ENCODE results near the gene DNAL4. TPM values are rescaled to one million over a fixed set of nuclear protein-coding genes. Genes with fewer than 3 reads are reported as not detected.

DNAL4 gene
- total RNA-seq, 2 donors from 2014 or later = 5.1 to 7.2 TPM

GRCh38 chr22:38789606-38790005 is 4.3 kb downstream of the DNAL4 start:
- DNase-seq (no peak), ATAC-seq (no peak)
- Mint-ChIP-seq H3K27ac (no peak overlapping the region), H3K4me3 (no peak overlapping the region), H3K4me1 (peaks cover 6% of the 10 kb centered on the region), H3K36me3 (ENCODE audit: low read depth) (no peaks in the 10 kb centered on the region), H3K27me3 (no peaks in the 10 kb centered on the region)
- no peaks in the 10 kb centered on the region for H3K9me3 ChIP-seq (ENCODE audit: control insufficient read depth, low read length, poor library complexity, severe bottlenecking)

DNA sequence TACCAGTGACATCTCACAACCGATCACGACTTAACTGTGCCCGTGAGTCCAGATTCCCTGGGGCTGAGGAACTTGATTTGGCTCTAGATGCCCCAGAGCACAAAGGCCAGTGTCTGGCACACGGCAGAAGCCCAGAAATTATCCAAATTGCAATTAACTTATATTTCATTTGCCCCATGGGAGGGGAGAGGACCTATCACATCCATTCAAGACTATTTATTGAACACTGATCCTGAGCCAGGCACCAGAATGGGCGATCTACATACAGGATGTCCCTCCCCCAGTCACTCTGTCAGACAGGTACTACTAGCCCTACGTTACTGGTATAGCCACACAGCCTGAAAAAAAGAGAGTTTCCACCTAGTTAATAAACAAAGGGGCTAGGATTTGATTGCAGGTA is 5.1 kb downstream of the DNAL4 start:
- no peak for ATAC-seq
- Mint-ChIP-seq H3K4me1 (peaks cover 6% of the 10 kb centered on the region), H3K36me3 (ENCODE audit: low read depth) (no peaks in the 10 kb centered on the region), H3K27ac (no peak overlapping the region), H3K27me3 (no peaks in the 10 kb centered on the region), H3K4me3 (no peak overlapping the region)
- H3K9me3 ChIP-seq (ENCODE audit: control insufficient read depth, low read length, poor library complexity, severe bottlenecking) = no peaks in the 10 kb centered on the region
- no peak for DNase-seq

- H3K9me3 ChIP-seq (ENCODE audit: control insufficient read depth, low read length, poor library complexity, severe bottlenecking) = no peaks in the 10 kb centered on the region
- DNase-seq = no peak
- H3K27ac Mint-ChIP-seq = no peak overlapping the region
- no peaks in the 10 kb centered on the region for H3K27me3 Mint-ChIP-seq
- no peak overlapping the region for H3K4me3 Mint-ChIP-seq
- H3K36me3 Mint-ChIP-seq (ENCODE audit: low read depth) = no peaks in the 10 kb centered on the region
- no peak for ATAC-seq
- peaks cover 8% of the 10 kb centered on the region for H3K4me1 Mint-ChIP-seq
Observed at GRCh38 chr22:38788021-38788816, 5.7 kb downstream of the DNAL4 start.

DNA sequence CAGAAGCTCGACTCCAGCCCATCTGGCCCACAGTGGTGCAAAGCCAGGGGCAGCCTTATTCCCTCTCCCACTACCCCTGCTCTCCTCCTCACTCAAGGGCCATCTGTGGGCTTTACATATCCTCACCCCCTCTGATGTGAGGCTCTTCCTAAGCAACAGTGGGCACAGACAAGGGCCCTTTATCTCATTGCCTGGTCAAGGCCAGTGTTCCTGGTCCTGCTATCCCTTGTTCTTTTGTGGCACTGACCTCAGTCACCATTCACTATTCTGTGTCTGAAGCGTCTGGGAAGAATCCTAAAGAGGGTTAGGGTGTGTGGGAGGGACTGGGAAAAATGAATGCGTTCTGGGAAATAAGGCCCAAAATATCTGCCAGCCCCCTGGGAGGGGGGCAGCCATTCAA is 7.3 kb downstream of the DNAL4 start:
- Mint-ChIP-seq H3K36me3 (ENCODE audit: low read depth) (peaks cover 6% of the 10 kb centered on the region), H3K27ac (no peak overlapping the region), H3K27me3 (no peaks in the 10 kb centered on the region), H3K4me3 (no peak overlapping the region), H3K4me1 (peaks cover 11% of the 10 kb centered on the region)
- DNase-seq = no peak
- ATAC-seq = no peak
- no peaks in the 10 kb centered on the region for H3K9me3 ChIP-seq (ENCODE audit: control insufficient read depth, low read length, poor library complexity, severe bottlenecking)

GRCh38 chr22:38784856-38785255 is 9.1 kb downstream of the DNAL4 start:
- Mint-ChIP-seq H3K36me3 (ENCODE audit: low read depth) (peaks cover 7% of the 10 kb centered on the region), H3K4me3 (no peak overlapping the region), H3K27me3 (no peaks in the 10 kb centered on the region), H3K4me1 (peaks cover 14% of the 10 kb centered on the region), H3K27ac (no peak overlapping the region)
- ATAC-seq (no peak), DNase-seq (no peak)
- H3K9me3 ChIP-seq (ENCODE audit: control insufficient read depth, low read length, poor library complexity, severe bottlenecking) = no peaks in the 10 kb centered on the region

DNA sequence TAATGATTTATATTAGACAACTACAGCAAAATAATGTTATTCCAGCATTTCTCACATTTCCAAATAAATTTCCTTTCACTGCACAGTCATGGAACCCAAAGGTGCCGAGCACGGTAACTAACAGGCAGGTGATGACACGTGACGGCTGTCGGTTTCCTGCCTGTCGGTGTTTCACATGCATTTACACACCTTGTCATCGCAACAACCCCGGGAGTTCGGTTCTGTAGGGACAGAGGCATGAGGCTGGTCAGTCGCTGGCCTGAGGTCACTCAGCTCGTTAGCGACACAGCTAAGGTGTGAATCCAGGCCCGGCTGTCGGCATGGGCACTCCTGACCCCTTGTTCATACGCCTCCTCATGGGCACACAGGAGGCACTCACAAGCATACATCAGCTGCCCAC is 9.9 kb downstream of the DNAL4 start:
- no peak overlapping the region for H3K27ac Mint-ChIP-seq
- H3K36me3 Mint-ChIP-seq (ENCODE audit: low read depth) = peaks cover 7% of the 10 kb centered on the region
- no peaks in the 10 kb centered on the region for H3K27me3 Mint-ChIP-seq
- peaks cover 14% of the 10 kb centered on the region for H3K4me1 Mint-ChIP-seq
- H3K4me3 Mint-ChIP-seq = no peak overlapping the region
- DNase-seq (no peak), ATAC-seq (no peak)
- H3K9me3 ChIP-seq (ENCODE audit: control insufficient read depth, low read length, poor library complexity, severe bottlenecking) = no peaks in the 10 kb centered on the region

DNA sequence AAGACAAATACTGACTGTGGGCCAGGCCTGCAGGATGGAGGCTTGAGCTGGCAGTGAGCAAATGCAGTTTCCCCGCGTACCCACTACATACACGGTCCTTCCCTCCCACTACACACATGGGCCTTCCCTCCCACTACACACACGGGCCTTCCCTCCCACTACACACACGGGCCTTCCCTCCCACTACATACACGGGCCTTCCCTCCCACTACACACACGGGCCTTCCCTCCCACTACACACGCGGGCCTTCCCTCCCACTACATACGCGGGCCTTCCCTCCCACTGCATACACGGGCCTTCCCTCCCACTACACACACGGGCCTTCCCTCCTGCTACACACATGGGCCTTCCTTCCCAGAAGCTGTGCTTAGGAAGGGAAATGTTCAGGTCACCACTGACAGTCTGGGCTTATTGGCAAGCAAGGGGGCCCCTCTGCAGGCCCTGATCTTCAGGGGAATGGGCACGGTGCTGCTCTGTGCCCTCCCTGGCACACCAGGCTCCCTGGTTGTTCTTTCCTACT is 10.8 kb downstream of the DNAL4 start:
- Mint-ChIP-seq H3K4me3 (no peak overlapping the region), H3K36me3 (ENCODE audit: low read depth) (peaks cover 7% of the 10 kb centered on the region), H3K27me3 (no peaks in the 10 kb centered on the region), H3K27ac (peak overlapping the region; percentile 72), H3K4me1 (peaks cover 14% of the 10 kb centered on the region)
- ATAC-seq (no peak), DNase-seq (no peak)
- H3K9me3 ChIP-seq (ENCODE audit: control insufficient read depth, low read length, poor library complexity, severe bottlenecking) = no peaks in the 10 kb centered on the region

DNA sequence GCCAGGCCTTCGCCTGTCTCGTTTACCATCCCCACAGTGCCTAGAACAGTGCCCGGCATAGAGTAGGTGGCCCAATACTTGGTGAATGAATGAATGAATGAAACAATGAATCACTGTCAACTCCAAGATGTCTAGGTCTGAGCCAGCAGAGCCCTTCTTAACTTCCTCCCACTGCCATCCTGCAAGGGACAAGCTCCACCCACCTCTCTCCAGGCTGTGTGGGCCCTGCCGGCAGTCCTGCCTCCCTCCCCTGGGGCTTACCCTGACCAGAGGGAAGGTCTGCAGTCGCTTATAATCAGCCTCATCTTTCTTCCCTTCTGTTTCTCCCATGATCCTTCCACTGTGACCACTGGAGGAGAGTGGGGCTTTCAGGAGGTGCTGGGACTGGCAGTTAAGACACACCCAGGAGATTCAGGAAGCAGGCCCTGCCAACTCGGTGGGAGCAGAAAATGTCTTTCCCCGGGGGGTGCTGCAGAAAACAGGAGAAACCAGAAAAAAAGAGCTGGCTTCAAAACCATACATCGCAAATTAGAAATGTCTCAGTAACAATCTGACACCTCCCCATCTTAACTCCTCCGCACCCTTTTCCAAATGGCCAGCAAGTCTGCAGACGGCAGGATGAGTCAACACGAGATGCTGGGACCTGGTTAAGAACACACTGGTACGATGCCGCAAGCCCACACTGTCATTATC is 11.4 kb downstream of the DNAL4 start:
- no peaks in the 10 kb centered on the region for H3K9me3 ChIP-seq (ENCODE audit: control insufficient read depth, low read length, poor library complexity, severe bottlenecking)
- Mint-ChIP-seq H3K27ac (peak overlapping the region; percentile 72), H3K4me1 (peaks cover 14% of the 10 kb centered on the region), H3K36me3 (ENCODE audit: low read depth) (peaks cover 7% of the 10 kb centered on the region), H3K4me3 (no peak overlapping the region), H3K27me3 (no peaks in the 10 kb centered on the region)
- DNase-seq (no peak), ATAC-seq (no peak)

GRCh38 chr22:38781033-38781432 is 12.9 kb downstream of the DNAL4 start:
- no peak for DNase-seq
- no peaks in the 10 kb centered on the region for H3K27me3 Mint-ChIP-seq

DNA sequence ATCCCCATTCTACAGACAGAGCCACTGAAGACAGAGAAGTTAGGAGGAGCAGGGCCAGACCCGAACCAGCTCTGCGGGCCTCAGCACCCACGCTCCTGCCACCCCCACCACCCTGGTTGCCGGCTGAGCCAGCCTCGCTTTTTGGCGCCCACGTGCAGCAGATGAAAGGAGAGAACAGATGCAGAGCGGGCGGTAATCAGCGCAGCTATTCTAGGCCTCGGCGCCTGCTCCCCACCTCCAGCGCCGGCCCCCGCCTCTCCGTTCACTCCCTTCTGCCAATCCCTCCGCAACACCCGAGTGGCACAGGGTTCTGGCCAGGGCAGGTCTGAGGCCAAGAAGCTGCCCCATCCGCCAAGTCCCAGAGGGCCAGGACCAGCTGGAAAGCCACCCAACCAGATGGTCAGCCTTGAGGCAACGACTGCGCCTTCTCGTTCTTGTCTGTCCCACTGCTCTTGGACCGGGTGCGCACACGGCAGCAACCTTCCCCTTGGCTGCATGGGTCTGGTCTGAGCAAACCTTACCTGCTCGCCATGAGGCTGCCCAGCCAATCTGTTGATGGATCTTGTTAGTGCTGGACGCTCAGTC is 16.8 kb downstream of the DNAL4 start:
- Mint-ChIP-seq H3K4me1 (peaks cover 7% of the 10 kb centered on the region), H3K36me3 (ENCODE audit: low read depth) (peaks cover 6% of the 10 kb centered on the region), H3K4me3 (no peak overlapping the region), H3K27me3 (no peaks in the 10 kb centered on the region), H3K27ac (no peak overlapping the region)
- H3K9me3 ChIP-seq (ENCODE audit: control insufficient read depth, low read length, poor library complexity, severe bottlenecking) = no peaks in the 10 kb centered on the region
- DNase-seq (no peak), ATAC-seq (no peak)

More at GRCh38 chr22:38781033-38781432, 12.9 kb downstream of the DNAL4 start:
- H3K9me3 ChIP-seq (ENCODE audit: control insufficient read depth, low read length, poor library complexity, severe bottlenecking) = no peaks in the 10 kb centered on the region
- peaks cover 7% of the 10 kb centered on the region for H3K36me3 Mint-ChIP-seq (ENCODE audit: low read depth)
- H3K4me1 Mint-ChIP-seq = peaks cover 14% of the 10 kb centered on the region
- H3K4me3 Mint-ChIP-seq = no peak overlapping the region
- ATAC-seq = no peak
- H3K27ac Mint-ChIP-seq = no peak overlapping the region

GRCh38 chr22:38776086-38776485 is 17.9 kb downstream of the DNAL4 start:
- ATAC-seq = no peak
- Mint-ChIP-seq H3K27ac (no peak overlapping the region), H3K36me3 (ENCODE audit: low read depth) (no peaks in the 10 kb centered on the region), H3K27me3 (no peaks in the 10 kb centered on the region), H3K4me3 (no peak overlapping the region), H3K4me1 (no peaks in the 10 kb centered on the region)
- no peak for DNase-seq
- H3K9me3 ChIP-seq (ENCODE audit: control insufficient read depth, low read length, poor library complexity, severe bottlenecking) = no peaks in the 10 kb centered on the region

GRCh38 chr22:38775656-38776055 is 18.3 kb downstream of the DNAL4 start:
- Mint-ChIP-seq H3K27ac (no peak overlapping the region), H3K36me3 (ENCODE audit: low read depth) (no peaks in the 10 kb centered on the region), H3K27me3 (no peaks in the 10 kb centered on the region), H3K4me1 (no peaks in the 10 kb centered on the region), H3K4me3 (no peak overlapping the region)
- ATAC-seq (no peak), DNase-seq (no peak)
- H3K9me3 ChIP-seq (ENCODE audit: control insufficient read depth, low read length, poor library complexity, severe bottlenecking) = no peaks in the 10 kb centered on the region

DNA sequence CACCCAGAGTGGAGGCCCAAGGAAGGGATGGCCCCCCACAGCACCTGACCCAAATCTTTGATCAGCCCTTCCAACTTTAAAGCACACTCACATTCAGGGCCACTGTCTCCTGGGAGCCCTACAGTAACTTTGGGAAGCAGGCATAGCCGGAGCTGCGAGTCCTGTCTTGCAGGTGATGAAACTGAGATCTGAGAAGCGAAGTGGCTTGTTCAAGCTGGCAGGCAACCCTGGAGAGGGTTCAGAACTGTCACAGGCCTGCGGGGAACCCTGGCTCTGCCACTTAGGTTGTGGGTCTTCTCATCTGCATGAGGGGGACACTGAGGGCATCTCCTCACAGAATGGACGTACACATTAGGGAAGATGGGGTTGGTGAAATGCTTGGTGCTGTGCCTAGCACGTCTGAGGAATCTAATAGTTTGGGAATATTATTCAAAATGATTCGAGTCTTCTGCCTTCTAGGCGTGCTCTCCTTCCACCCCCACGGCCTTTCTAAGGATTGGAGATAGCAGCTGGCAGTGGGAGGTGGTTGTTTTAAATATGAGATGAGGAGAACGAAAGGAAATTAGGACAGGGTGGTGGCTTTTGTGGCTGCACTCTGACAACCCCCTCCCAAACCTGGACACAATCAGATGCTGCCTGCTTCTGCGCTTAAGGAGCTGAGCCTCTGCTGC is 19.3 kb downstream of the DNAL4 start:
- Mint-ChIP-seq H3K36me3 (ENCODE audit: low read depth) (no peaks in the 10 kb centered on the region), H3K4me3 (no peak overlapping the region), H3K27me3 (no peaks in the 10 kb centered on the region), H3K4me1 (no peaks in the 10 kb centered on the region), H3K27ac (peak overlapping the region; percentile 24)
- ATAC-seq = no peak
- H3K9me3 ChIP-seq (ENCODE audit: control insufficient read depth, low read length, poor library complexity, severe bottlenecking) = no peaks in the 10 kb centered on the region
- DNase-seq = no peak
